ENCODE data around the gene TNKS1BP1.

The TNKS1BP1 gene

GRCh38 chr11:57312511-57313021, 12.2 kb downstream of the TNKS1BP1 start:
- DNase-seq (ENCODE audit: extremely low read depth in 1 of 2, low read depth in 1 of 2) = no peak

DNA sequence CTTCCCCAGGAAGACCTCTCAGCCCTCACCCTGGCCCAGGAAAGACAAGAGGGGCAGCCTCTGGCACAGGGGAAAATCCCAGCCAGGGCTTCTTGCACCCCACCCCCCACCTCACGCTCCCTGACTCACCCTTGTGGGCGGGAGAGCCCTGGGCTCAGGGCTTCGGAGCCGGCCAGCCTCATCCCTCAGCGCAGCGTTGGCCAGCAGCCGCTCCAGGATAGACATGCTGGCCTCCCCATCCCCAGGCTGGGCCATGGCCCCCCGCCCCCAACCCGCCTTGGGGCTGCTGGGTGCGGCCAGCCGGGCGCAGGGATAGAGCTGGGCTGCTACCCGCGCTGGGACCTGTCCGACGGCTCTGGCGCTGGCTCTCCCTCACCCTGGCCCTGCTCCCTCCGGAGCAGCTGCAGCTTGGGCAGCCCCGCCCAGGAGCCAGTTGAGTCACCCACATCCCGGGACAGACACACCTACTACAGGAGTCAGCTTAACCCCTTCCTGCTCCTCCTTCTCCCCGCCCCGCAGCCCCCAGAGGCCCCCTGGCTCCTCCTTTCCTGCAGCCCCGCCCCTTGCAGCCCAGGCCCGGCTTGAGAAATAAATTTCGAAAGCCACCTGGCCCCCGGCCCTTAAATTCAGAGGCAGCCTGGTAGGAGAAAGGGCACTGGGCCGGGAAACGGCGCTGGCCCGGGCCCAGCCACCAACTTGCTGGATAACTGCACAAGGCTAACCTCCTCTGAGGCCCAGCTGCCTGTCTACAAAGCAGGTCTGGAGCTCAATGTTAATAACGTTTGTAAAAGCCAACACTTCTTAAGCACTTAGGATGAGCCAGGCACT, 13.4 kb downstream of the TNKS1BP1 start:
- no peak for DNase-seq (ENCODE audit: extremely low read depth in 1 of 2, low read depth in 1 of 2)

DNA sequence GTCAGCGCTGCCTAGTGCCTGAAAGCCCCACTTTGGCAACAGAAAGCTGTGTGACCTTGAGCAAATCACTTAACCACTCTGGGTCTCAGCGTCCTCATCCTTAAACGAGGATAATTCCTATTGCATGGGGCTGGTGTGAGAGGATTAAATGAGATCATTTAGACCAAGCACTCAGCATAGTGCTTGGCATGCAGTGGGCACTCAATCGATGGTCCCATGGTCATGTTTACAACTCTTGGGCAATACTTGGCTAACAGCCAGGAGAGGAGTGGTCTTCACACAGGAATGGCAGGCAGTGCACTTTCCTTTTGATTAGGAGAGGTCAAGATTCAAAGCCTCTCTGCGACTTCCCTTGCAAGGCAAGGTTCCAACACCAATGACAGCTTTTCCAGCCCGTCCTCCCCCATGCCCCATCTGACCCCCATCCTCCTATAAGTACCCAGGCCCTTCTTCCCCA, 14.1 kb downstream of the TNKS1BP1 start:
- DNase-seq (ENCODE audit: extremely low read depth in 1 of 2, low read depth in 1 of 2) = no peak

- no peak for DNase-seq (ENCODE audit: extremely low read depth in 1 of 2, low read depth in 1 of 2)
Observed at GRCh38 chr11:57310091-57310490, 14.7 kb downstream of the TNKS1BP1 start.

DNA sequence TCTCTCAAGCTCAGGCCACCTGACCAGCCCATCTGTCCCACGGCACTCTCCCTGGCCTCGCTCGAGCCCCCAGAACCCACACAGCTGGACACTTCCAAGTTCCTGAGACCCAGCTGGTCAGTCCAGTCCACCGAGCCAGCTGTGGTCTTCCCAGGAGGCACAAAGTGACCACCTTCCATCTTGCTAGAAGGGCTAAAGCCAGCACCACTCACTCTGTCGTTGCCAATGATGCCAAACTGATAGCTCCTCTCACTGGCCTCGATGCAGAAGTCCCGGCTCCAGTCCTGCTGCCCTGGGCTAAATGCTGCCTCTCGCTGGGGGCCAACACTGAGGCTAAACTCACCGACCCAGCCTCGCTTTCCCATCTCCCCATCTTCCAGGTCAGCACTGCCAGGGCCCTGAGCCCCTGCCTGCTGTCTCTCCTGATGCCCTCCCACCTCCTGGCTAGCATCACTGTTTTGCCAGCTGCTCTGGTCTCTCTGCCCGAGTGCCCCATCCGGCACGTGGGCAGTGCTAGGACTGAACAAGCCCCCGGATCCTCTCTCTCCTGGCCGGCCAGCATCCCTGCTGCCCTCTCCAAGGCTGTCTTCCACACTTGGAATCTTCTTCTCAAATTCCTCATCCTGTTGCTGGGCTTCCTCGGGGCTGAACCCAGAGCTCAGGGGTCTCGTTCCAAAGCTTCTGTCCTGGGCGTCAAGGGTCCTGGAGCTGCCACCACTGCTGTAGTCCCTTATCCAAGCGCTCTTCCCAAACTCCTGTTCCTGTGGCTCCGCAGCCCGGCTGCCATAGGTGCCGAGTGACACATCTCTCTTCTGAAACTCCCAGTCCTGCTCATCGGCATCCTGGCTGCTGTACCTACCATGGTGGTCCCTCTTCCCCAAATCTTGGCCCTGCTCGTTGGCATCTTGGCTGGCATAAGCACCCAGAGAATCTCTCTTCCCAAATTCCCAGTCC, 15.4 kb downstream of the TNKS1BP1 start:
- no peak for DNase-seq (ENCODE audit: extremely low read depth in 1 of 2, low read depth in 1 of 2)

DNA sequence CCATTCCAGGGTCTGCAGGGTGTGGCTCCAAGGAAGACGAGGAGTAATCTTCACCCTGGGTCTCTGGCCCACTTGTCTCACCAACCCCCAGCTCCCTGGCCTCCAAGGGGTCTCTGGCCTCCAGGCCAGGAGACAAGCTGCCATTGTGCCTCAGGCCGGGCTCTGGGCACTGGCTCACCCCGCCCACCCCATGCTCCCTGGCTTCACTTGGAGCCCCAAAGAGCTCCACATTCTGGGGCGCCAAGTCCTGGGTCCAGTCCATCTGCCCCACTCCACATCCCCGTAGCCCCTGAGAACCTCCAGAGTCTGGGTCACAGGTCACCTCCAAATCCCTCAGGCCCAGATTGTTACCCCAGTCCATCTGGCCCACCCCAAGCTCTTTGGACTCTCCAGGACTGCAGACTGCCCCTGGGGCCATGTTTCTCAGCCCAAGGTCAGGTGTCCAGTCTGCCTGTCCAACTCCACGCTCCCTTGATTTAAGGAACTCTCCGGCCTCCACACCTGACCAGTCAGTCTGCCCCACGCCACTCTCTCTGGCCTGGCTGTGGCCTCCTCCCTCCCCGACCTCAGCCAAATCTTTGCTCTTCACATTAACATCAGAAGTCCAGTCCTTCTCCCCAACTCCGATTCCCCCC, 16.2 kb downstream of the TNKS1BP1 start:
- DNase-seq (ENCODE audit: extremely low read depth in 1 of 2, low read depth in 1 of 2) = no peak

- DNase-seq (ENCODE audit: extremely low read depth in 1 of 2, low read depth in 1 of 2) = no peak
Observed at GRCh38 chr11:57307666-57308270, 17.0 kb downstream of the TNKS1BP1 start.

- DNase-seq (ENCODE audit: extremely low read depth in 1 of 2, low read depth in 1 of 2) = no peak
Observed at GRCh38 chr11:57306940-57307565, 17.7 kb downstream of the TNKS1BP1 start.

DNA sequence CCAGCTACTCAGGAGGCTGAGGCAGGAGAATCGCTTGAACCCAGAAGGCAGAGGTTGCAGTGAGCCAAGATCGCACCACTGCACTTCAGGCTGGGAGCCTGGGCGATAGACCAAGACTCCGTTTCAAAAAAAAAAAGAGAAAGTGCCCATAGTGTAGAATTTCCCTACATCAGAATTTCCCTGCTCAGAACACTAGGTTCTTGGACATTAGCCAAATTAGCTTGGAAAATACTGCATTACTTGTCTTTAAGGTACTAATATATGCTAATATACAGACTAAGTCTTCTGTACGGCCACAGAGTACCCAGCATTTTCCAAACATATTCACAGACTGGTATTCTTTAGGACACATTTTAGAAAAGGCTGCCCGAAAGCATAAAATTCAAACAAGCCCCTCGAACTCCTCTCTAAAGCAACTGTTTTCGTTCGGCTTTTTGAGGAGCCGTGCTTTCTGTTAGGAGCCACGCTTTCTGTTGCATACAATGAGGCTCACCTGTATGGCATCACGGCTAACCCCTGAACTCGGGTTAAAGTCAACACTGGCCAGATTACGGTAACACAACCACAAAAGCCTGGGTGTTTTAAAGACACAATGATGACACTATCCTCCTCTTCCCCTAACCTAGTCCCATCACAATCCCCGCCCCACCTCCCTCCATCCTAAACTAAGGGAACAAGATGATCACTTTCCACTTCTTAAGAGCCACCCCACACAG, 18.4 kb downstream of the TNKS1BP1 start:
- no peak for DNase-seq (ENCODE audit: extremely low read depth in 1 of 2, low read depth in 1 of 2)

DNA sequence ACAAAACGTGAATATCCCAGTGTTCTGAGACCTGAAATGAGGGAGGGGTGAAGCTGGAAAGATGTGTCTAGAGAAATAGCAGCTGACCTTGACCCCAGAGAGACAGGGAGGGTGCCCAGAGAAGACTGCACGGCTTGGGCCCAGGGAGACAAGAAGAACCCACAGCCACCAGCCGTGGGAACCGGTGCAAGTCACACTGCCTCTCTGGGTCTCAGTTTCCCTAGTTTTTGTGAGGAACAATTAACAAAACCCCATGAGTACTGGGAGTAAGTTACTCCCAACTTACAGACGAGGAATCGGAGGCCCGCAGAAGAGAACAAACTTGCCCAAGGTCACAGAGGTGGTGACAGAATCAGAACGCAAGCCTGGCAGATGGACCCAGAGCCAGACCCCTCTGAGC, 19.2 kb downstream of the TNKS1BP1 start:
- no peak for DNase-seq (ENCODE audit: extremely low read depth in 1 of 2, low read depth in 1 of 2)

- no peak for DNase-seq (ENCODE audit: extremely low read depth in 1 of 2, low read depth in 1 of 2)
Observed at GRCh38 chr11:57303990-57304579, 20.7 kb downstream of the TNKS1BP1 start.

- DNase-seq (ENCODE audit: extremely low read depth in 1 of 2, low read depth in 1 of 2) = no peak
Observed at GRCh38 chr11:57303280-57303989, 21.3 kb downstream of the TNKS1BP1 start.

- no peak for DNase-seq (ENCODE audit: extremely low read depth in 1 of 2, low read depth in 1 of 2)
Observed at GRCh38 chr11:57302489-57302888, 22.3 kb downstream of the TNKS1BP1 start.

DNA sequence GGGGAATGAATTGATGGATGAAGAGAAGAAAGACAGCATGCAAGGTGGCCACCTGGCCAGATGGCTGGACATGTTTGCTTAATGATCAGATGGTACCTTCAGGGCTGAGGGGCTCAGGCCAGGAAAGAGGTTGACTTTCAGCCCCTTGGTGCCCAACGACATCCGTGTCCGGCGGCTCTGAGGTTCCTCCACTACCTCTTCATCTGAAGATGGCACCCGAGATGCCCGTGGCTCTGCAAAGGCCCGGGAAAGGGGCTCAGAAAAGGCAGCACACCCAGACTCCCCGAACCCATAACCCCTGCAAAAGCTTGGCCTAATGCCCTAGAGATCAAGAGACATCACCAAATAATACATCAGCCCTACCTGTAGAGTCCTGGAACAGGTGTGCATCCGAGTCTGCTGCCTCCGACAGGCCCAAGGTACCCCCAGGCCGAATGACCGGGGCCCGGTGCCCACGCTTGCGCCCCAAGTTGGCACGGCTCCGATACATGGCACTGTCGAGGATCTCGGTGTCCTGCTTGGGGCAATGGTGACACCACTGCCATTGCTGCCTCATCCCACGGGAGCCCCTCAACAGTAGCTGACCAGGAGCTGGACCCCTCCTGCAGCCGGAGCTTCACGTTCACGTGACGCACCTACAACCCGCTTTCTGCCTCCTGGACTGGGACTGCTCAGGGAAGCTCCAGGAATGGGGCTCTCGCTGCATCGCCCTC, 22.9 kb downstream of the TNKS1BP1 start:
- no peak for DNase-seq (ENCODE audit: extremely low read depth in 1 of 2, low read depth in 1 of 2)

DNA sequence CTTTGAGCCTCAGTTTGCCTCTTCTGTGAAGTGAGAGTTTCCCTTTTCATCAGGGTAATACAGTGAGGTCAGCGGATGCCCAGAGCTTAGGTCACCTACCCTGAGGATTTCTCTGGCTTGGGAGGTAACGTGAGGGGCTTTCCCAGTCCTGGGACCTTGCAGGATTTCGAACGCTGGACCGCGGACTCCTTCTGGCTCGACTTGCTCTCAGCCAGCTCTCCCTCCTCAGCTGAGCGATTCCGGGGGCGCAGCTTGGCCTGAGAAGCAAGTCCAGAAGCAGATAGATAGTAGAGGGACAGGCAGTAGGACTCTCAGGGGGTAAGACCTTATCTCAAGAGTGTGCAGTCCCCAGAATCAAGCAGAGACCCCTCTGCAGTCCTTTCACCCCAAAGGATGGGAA, 24.0 kb downstream of the TNKS1BP1 start:
- DNase-seq (ENCODE audit: extremely low read depth in 1 of 2, low read depth in 1 of 2) = no peak

DNA sequence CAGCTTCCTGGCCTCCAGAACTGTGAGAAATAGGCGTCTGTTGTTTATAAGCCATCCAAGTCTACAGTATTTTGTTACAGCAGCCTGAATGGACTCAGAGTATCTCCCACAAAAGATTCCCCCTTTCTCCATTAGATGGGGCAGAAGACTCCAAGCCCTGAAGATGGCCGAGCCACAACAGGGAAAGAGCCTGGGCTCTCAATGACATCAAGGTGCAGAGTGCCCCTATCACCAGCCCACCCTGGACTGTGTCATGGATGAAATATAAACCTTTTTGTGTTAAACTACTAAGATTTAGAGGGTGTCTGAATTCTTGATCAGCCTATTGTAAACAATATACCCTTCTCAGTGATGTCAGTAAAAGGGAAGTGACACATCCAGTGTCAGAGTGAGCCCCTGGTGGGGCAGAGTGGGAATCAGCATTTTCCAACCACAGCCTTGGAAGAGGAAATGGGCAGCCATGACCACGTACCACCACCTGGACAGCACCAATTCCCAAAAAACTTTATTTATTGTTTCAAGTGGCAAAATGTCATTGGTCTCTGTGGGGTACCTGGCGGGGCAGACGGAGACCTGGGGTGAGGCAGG, 25.5 kb downstream of the TNKS1BP1 start:
- no peak for DNase-seq (ENCODE audit: extremely low read depth in 1 of 2, low read depth in 1 of 2)

- no peak for DNase-seq (ENCODE audit: extremely low read depth in 1 of 2, low read depth in 1 of 2)
Observed at GRCh38 chr11:57297221-57297620, 27.5 kb downstream of the TNKS1BP1 start.

Measured in activated CD8-positive, alpha-beta memory T cell treated with anti-CD3 and anti-CD28 coated beads for 1 hour (primary cell).